Fibroblast of villous mesenchyme (primary cell): ENCODE results near the gene PML. TPM values are rescaled to one million over a fixed set of nuclear protein-coding genes. Genes with fewer than 3 reads are reported as not detected.
A peak's percentile ranks its signal among the peaks of the same experiment; 100 is the strongest.

ENCODE experiments used
- DNase-seq: peaks from one replicate; pipeline ENCODE4 v3.0.0-alpha.2; 2010; ENCODE audit warnings: low read depth
- H3K4me3 ChIP-seq: 2 replicates; pipeline ENCODE4 v1.5.1; 2011; ENCODE audit warnings: low read depth, mild to moderate bottlenecking, low read length
- CTCF ChIP-seq: IDR thresholded peaks from 2 replicates; pipeline ENCODE4 v1.5.1; 2012; ENCODE audit warnings: low read depth, mild to moderate bottlenecking, low read length; ENCODE audit not compliant: insufficient read depth
- total RNA-seq: library from RNA; depleted of rRNA; stranded (reverse); fragments of >200 nt; gene quantifications from 2 replicates; pipeline ENCODE4 v1.2.3, GENCODE V29; 2012

PML gene
- total RNA-seq, 1 donor, result 56.1 TPM

- no peak for TF ChIP-seq CTCF
- no peak for DNase-seq
- H3K4me3 ChIP-seq, result peak overlapping the region; percentile 78
Measured at GRCh38 chr15:73994912-73995622, 551 bp downstream of the PML start.

DNA sequence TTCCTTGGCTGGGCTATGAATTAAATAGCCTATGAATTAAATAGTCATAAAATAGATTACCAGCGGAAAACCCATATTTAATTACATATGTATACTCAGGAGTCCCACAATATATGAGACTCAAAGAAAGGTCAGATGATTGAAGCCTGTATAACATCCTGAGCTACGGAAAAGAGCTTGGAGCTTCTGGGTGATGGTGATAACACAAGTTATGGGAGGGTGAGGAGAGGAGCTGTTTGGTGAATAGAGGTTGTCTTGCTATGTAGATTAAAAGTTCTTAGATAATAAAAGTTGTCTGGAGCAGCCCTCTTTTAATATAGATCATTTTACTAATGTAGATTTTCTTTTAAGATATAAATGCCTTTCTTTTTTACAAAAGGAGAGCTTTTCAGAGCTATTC is 1.8 kb downstream of the PML start:
- peak overlapping the region; percentile 78 for H3K4me3 ChIP-seq
- TF ChIP-seq CTCF, result no peak
- no peak for DNase-seq

DNA sequence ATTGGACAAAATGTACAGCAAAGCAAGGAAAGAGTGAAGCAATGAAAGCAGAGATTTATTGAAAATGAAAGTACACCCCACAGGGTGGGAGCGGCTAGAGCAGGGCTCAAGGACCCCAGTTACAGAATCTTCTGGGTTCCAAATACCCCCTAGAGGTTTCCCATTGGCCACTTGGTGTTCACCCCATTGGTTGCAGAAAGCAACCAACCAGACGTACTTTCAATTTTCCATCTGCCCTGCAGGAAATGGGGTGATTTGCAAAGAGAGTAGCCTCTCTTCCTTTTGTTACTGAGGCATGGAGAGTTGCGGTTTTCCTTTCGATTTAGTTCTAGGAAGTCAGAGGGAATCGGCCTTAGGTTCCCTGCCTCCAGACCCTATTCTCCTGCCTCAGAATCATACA is 2.4 kb downstream of the PML start:
- DNase-seq, result peak; percentile 89
- peak overlapping the region; percentile 78 for H3K4me3 ChIP-seq
- no peak for TF ChIP-seq CTCF

GRCh38 chr15:73997986-73998385 is 3.5 kb downstream of the PML start:
- H3K4me3 ChIP-seq, result peak overlapping the region; percentile 78
- no peak for DNase-seq
- TF ChIP-seq CTCF, result no peak

DNA sequence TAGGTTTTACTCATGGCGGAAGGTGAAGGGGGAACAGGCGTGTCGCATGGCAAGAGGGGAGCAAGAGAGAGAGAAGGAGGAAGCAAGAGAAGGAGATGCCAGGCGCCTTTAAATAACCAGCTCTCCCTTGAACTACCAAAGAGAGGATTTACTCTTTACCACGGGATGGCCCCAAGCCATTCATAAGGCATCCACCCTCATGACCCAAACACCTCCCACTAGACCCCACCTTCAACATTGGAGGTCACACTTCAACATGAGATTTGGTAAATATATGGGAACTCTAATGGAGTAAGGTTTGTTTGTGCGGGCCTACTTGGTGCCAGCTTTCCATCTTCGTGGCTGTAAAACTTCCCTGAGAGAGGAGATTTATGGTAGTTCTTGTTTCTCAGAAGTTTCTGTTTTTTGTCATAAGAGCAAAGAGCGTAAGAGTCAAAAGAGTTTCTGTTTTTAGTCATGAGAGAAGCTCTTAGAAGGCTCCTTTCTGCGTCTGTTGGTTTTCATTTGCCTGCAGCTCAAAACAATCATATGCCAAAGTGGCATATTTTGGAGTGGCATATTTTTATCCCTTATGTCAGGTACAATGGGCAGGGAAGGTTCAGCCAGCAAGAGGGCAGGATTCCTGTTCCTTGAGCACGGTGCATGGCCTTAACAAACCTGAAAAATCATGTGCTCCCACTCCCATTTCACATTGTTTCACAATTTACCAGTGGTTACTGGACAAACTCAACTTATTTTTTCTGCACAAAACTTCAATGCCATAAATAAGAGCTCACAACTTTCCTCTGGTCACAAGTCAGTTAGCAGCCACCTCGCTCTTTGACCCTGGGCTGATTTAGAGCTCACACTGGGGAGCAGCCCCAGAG is 12.5 kb downstream of the PML start:
- TF ChIP-seq CTCF, result no peak
- peak; percentile 74 for DNase-seq
- H3K4me3 ChIP-seq, result no peak overlapping the region

DNA sequence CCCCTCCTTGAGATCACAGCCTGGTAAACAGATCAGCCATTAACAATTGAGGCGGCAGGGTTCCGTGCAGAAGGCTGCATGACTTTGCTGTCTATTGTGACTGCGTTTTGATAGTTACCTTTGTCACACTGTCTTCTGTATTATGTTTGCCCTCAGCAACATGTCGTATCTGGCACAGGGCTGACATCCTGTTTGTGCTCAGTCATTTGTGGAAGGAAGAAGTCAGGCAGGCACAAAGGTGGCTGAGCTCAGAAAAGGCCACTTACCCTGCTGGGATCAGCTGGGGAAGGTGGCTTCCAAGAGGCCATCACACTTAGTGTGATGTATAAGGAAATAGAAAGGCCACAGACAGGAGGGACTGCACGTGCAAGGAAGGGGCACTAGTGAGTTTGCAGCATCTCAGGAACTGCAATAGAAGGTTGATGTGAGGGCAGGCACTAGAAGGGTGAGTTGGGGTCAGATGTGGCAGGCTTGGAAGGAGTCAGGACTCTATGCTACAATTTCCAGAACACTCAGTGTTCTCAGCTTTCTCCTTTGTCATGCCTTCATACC is 13.4 kb downstream of the PML start:
- no peak for TF ChIP-seq CTCF
- H3K4me3 ChIP-seq, result no peak overlapping the region
- DNase-seq, result no peak
